Uterus (tissue), 4 donors: ENCODE measurements around the gene ALG2. TPM values are rescaled to one million over a fixed set of nuclear protein-coding genes. Genes with fewer than 3 reads are reported as not detected.
"Not testable (repeated sequence)": the region's sequence is repeated elsewhere in the genome, so short reads cannot be mapped to it uniquely, and the experiment has no call there.

Source experiments
- DNase-seq, 2 donors: peaks; one replicate each; pipeline ENCODE4 v3.0.0-alpha.2; 2019 to 2020
- H3K27ac ChIP-seq, 2 donors: fragments of 200-600 bp; sonication (generic); 1 replicate in 1 of 2; 2 replicates in 1 of 2; pipeline ENCODE4 v1.5.1; 2016 to 2018
- H3K27me3 ChIP-seq, 2 donors: fragments of 200-600 bp; sonication (generic); one replicate each; pipeline ENCODE4 v1.5.1; 2018 to 2019; ENCODE audit warnings: control low read depth in 1 of 2
- H3K36me3 ChIP-seq, 2 donors: fragments of 200-600 bp; sonication (generic); one replicate each; pipeline ENCODE4 v1.5.1; 2019; ENCODE audit warnings: control low read depth in 1 of 2
- H3K4me1 ChIP-seq, 2 donors: fragments of 200-600 bp; sonication (generic); one replicate each; pipeline ENCODE4 v1.5.1; 2018 to 2019; ENCODE audit warnings: control low read depth in 1 of 2
- H3K4me3 ChIP-seq, 2 donors: fragments of 200-600 bp; sonication (generic); 1 replicate in 1 of 2; 2 replicates in 1 of 2; pipeline ENCODE4 v1.5.1; 2018 to 2019; ENCODE audit warnings: mild to moderate bottlenecking in 1 of 2
- H3K9me3 ChIP-seq, 2 donors: fragments of 200-600 bp; sonication (generic); one replicate each; pipeline ENCODE4 v1.5.1; 2019; ENCODE audit warnings: control low read depth in 1 of 2
- POLR2A ChIP-seq, 2 donors: fragments of 450-650 bp; IDR thresholded peaks; one replicate each; pipeline ENCODE4 v1.6.1; 2016; ENCODE audit warnings: antibody characterized with exemption in 2 of 2, mild to moderate bottlenecking in 1 of 2, moderate library complexity in 1 of 2
- intact Hi-C: fragments of 100-400 bp; cut with DNase I; formaldehyde crosslinking; loops from one replicate; pipeline ENCODE4 v1.15.1; 2023; ENCODE audit warnings: low total_unique reads
- total RNA-seq, 4 donors: library from RNA; depleted of rRNA in 3 of 4; stranded (reverse); fragments of >200 nt in 3 of 4; gene quantifications; one replicate each; pipeline versions ENCODE4 v1.1.0 to v1.2.4, GENCODE V29; 2014 to 2023
- TF ChIP-seq, protein P1 (sequence below), 4 experiments: fragments of 200-600 bp in 2 of 4; fragments of 450-650 bp in 2 of 4; sonication (generic) in 2 of 4; IDR thresholded peaks; one replicate each; pipeline ENCODE4 v1.5.1; 2016 to 2019; ENCODE audit warnings: antibody characterized with exemption in 4 of 4, mild to moderate bottlenecking in 2 of 4, moderate library complexity in 1 of 4
- donor health status: DM: yes; HTN: yes; CAD: no.

Gene ALG2
- total RNA-seq, 4 donors from 2014 or later = 37.6 to 62.2 (median 45.3) TPM

DNA sequence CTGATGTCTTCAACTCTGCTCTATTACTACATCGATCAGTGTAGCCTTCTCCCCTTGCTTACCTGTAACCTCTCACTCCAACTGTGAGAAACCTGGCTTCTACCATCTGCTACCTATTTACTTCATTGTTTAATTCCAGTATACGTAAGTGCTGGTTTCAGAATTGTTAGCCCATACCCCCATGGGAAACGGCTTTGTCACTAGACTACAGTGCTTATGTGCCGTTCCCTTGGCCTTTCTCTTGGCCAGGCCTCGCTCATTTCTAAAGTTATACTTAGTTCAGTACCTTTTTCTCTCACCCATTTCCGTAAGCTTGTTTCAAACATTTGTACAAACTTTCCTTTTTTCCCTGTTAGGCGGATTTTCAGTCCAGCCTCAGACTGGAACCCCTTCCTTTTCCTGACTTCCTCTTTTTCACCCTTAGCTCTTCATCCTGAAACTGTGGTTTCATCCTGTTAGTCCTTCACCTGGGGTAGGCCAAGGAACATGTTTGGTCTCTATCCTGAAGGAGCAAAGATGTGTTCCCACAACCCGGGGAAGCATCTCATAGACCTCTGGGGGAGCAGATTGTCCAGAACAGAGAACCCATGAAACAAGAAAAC, 21.7 kb downstream of the ALG2 start:
- Histone ChIP-seq H3K4me3 (no peak overlapping the region), H3K4me1 (no peaks in the 10 kb centered on the region), H3K27me3 (no peaks in the 10 kb centered on the region), H3K36me3 (no peaks in the 10 kb centered on the region), H3K9me3 (no peaks in the 10 kb centered on the region), H3K27ac (no peak overlapping the region)
- intact Hi-C loops = no loop called here
- DNase-seq = no peak
- no peak for TF ChIP-seq POLR2A (IDR thresholded peaks at IDR 0.05)
- TF ChIP-seq, protein P1, sequence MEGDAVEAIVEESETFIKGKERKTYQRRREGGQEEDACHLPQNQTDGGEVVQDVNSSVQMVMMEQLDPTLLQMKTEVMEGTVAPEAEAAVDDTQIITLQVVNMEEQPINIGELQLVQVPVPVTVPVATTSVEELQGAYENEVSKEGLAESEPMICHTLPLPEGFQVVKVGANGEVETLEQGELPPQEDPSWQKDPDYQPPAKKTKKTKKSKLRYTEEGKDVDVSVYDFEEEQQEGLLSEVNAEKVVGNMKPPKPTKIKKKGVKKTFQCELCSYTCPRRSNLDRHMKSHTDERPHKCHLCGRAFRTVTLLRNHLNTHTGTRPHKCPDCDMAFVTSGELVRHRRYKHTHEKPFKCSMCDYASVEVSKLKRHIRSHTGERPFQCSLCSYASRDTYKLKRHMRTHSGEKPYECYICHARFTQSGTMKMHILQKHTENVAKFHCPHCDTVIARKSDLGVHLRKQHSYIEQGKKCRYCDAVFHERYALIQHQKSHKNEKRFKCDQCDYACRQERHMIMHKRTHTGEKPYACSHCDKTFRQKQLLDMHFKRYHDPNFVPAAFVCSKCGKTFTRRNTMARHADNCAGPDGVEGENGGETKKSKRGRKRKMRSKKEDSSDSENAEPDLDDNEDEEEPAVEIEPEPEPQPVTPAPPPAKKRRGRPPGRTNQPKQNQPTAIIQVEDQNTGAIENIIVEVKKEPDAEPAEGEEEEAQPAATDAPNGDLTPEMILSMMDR (IDR thresholded peaks at IDR 0.05) = no peak

- no peak overlapping the region for H3K27ac ChIP-seq
- no peaks in the 10 kb centered on the region for H3K27me3 ChIP-seq
- H3K4me3 ChIP-seq = no peak overlapping the region
- no peaks in the 10 kb centered on the region for H3K4me1 ChIP-seq
- intact Hi-C loops = no loop called here
- no peaks in the 10 kb centered on the region for H3K36me3 ChIP-seq
- DNase-seq = no peak
- TF ChIP-seq, protein P1 (IDR thresholded peaks at IDR 0.05) = no peak
- TF ChIP-seq POLR2A (IDR thresholded peaks at IDR 0.05) = no peak
- no peaks in the 10 kb centered on the region for H3K9me3 ChIP-seq
Measured at GRCh38 chr9:99197987-99198386, 23.8 kb downstream of the ALG2 start.

DNA sequence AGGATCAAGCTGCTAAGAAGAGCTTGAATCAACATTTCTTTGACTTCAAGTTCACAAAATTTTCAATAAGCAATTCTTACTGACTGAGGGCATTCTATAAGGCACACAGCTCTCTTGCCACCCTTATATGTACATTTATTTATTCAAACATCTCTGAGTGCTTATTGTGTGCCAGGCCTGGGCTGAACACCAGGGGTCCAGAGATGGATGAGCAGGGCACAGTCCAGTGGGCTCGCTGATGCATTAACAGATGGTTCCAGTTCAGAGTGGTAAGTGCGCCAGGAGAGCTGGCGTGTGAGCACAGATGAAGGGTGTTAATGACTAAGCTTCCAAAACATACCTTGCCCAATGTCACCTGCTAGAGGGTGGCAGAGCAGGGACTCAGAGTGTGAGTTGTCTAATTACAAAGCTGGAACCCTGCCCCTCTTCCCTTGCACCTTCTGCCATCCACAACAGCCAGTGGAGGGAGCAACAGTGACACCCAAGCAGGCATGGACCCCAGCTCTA, 24.6 kb downstream of the ALG2 start:
- intact Hi-C loops = no loop called here

GRCh38 chr9:99196484-99196883, 25.3 kb downstream of the ALG2 start:
- DNase-seq, H3K9me3 ChIP-seq, H3K36me3 ChIP-seq, H3K4me3 ChIP-seq, H3K4me1 ChIP-seq, intact Hi-C loops, H3K27me3 ChIP-seq, H3K27ac ChIP-seq: not testable (repeated sequence)

More for the DNA sequence above, 24.6 kb downstream of the ALG2 start:
- no peaks in the 10 kb centered on the region for H3K9me3 ChIP-seq
- H3K4me1 ChIP-seq = no peaks in the 10 kb centered on the region
- H3K27me3 ChIP-seq = no peaks in the 10 kb centered on the region
- no peaks in the 10 kb centered on the region for H3K36me3 ChIP-seq
- no peak overlapping the region for H3K27ac ChIP-seq
- TF ChIP-seq, protein P1 (IDR thresholded peaks at IDR 0.05) = no peak
- no peak for TF ChIP-seq POLR2A (IDR thresholded peaks at IDR 0.05)
- no peak for DNase-seq
- no peak overlapping the region for H3K4me3 ChIP-seq

DNA sequence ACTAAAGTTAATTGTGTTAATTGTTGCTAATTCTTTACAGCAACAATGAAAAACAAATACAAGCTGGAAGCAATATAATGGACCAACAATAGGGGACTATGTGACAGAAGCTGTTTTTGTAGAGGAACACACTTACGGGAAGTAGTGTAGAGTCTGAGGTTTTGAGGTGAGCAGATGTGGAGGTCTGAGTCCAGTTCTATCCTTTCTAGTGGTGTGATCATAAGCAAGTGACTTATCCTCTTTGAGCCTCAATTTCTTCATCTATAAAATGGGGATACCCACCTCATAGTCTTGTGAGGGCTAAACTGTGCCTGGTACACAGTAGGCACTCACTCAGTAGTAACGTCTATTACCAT, 28.3 kb downstream of the ALG2 start:
- H3K27ac ChIP-seq = no peak overlapping the region
- intact Hi-C loops = no loop called here
- H3K36me3 ChIP-seq = no peaks in the 10 kb centered on the region
- H3K4me3 ChIP-seq = no peak overlapping the region
- DNase-seq = no peak
- TF ChIP-seq POLR2A (IDR thresholded peaks at IDR 0.05) = no peak
- TF ChIP-seq, protein P1 (IDR thresholded peaks at IDR 0.05) = no peak
- H3K27me3 ChIP-seq = no peaks in the 10 kb centered on the region
- H3K4me1 ChIP-seq = no peaks in the 10 kb centered on the region
- no peaks in the 10 kb centered on the region for H3K9me3 ChIP-seq
